Osteocyte (in vitro differentiated cells): ENCODE data around the gene RFNG. TPM values are rescaled to one million over a fixed set of nuclear protein-coding genes. Genes with fewer than 3 reads are reported as not detected.

ENCODE experiments used
- DNase-seq: peaks from one replicate; pipeline ENCODE4 v3.0.0; 2021; ENCODE audit warnings: mixed read lengths; ENCODE audit not compliant: unreplicated experiment; ENCODE audit errors: extremely low spot score
- H3K27ac Mint-ChIP-seq: one replicate; pipeline ENCODE4 v1.8.0; 2021; ENCODE audit warnings: mild to moderate bottlenecking, mixed read lengths; ENCODE audit not compliant: unreplicated experiment
- H3K27me3 Mint-ChIP-seq: one replicate; pipeline ENCODE4 v1.8.0; 2021; ENCODE audit warnings: mixed read lengths; ENCODE audit not compliant: unreplicated experiment
- H3K36me3 Mint-ChIP-seq: one replicate; pipeline ENCODE4 v1.8.0; 2021; ENCODE audit warnings: mixed read lengths; ENCODE audit not compliant: unreplicated experiment
- H3K4me1 Mint-ChIP-seq: one replicate; pipeline ENCODE4 v1.8.0; 2021; ENCODE audit warnings: mixed read lengths; ENCODE audit not compliant: unreplicated experiment
- H3K4me3 Mint-ChIP-seq: one replicate; pipeline ENCODE4 v1.8.0; 2021; ENCODE audit warnings: mild to moderate bottlenecking, moderate library complexity, mixed read lengths; ENCODE audit not compliant: unreplicated experiment
- H3K9me3 Mint-ChIP-seq: one replicate; pipeline ENCODE4 v1.8.0; 2021; ENCODE audit warnings: mixed read lengths; ENCODE audit not compliant: unreplicated experiment
- total RNA-seq: library from RNA; stranded (reverse); gene quantifications from 2 replicates; pipeline ENCODE4 v1.2.1, GENCODE V29; 2021
- TF ChIP-seq, protein P1 (sequence below): fragments of 200-600 bp; sonication (generic); IDR thresholded peaks from 2 replicates; pipeline ENCODE4 v1.5.0; 2021; ENCODE audit warnings: antibody characterized with exemption, mild to moderate bottlenecking, moderate library complexity

Gene RFNG
- total RNA-seq, 1 donor from 2014 or later: 41.0 TPM

DNA sequence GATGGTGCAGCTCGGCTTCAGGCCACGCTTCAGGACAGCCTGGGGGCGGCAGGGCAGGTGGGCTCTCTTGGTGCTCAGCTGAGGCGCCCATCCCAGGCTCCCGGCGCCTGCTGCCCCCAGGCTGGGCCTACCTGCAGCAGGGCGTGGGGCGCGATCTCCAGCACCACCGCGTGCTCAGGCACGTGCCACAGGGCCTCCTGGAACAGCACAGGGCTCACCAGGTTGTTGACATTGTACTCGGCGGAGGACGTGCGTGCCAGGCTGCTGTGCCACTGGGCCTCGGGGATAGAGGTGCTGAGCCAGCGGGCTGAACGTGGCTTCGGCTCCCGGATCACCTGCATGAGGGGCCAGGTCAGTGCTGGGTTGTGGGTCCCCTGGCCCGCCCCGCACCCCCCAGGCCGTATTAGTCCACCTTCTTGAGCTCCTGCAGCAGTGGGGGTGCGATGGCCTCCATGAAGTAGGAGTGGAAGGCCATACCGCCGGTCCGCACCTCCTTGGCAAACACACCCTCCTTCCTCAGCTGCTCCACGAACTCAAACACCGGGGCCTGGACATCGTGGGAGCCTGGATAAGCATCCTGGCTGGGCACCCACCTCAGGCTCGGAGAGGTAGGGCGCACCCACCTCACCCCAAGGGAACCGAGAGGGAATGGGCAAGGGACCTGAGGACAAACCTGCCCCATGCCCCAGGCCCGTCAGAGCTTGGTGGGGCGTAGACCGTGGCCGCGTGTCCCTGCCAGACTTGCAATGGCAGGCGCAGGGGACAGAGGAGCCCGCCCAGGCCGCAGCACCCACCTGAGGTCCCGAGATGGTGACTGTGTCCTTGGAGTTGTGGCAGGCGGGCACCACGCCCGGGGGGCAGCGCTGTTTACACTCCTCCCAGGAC is 37.5 kb upstream of the RFNG start:
- Mint-ChIP-seq H3K4me3 (no peak overlapping the region), H3K9me3 (no peaks in the 10 kb centered on the region), H3K4me1 (no peaks in the 10 kb centered on the region), H3K27ac (no peak overlapping the region), H3K27me3 (no peaks in the 10 kb centered on the region), H3K36me3 (peaks cover 12% of the 10 kb centered on the region)
- no peak for DNase-seq
- TF ChIP-seq, protein P1, sequence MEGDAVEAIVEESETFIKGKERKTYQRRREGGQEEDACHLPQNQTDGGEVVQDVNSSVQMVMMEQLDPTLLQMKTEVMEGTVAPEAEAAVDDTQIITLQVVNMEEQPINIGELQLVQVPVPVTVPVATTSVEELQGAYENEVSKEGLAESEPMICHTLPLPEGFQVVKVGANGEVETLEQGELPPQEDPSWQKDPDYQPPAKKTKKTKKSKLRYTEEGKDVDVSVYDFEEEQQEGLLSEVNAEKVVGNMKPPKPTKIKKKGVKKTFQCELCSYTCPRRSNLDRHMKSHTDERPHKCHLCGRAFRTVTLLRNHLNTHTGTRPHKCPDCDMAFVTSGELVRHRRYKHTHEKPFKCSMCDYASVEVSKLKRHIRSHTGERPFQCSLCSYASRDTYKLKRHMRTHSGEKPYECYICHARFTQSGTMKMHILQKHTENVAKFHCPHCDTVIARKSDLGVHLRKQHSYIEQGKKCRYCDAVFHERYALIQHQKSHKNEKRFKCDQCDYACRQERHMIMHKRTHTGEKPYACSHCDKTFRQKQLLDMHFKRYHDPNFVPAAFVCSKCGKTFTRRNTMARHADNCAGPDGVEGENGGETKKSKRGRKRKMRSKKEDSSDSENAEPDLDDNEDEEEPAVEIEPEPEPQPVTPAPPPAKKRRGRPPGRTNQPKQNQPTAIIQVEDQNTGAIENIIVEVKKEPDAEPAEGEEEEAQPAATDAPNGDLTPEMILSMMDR: no peak

DNA sequence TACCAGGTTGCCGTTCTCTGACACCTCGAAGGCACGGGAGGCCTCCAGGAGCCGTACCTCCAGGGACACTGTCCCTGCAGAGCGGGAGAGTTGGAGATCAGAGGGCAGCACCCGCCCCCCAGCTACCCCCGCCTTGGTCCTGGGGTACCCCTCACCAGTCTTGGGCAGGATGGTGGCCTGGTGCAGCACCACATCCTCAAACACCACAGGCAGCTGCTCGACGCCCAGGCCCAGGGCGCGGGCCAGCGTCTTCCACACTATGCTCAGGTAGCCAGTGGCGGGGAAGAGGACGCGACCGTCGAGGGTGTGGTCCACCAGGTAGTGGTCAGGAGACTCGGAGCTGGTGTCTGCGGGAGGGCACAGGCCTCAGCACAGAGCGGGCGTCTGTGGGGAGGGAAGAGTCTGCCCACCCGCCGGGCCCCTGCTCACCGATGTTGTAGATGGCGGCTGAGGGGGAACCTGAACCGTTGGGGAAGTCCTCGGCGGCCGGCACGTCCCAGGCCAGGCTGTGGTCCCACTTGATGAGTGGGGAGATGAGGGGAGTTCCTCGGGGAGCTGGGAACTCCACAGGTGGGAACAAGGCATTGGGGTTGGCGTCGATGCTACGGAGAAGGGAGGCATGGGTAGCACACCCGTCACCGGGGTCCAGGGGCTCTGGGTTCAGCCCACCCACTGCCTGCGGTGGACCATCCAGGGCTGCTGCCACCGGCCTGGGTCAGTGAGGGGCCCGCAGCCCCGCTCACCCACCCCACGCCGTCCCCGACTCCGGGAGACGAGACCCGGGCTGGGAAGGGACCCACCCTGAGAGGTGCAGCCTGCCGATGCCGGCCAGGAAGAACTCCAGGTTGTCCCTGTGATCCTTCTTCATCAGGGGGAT is 36.6 kb upstream of the RFNG start:
- H3K36me3 Mint-ChIP-seq: peaks cover 11% of the 10 kb centered on the region
- no peaks in the 10 kb centered on the region for H3K4me1 Mint-ChIP-seq
- H3K27me3 Mint-ChIP-seq: no peaks in the 10 kb centered on the region
- TF ChIP-seq, protein P1: no peak
- DNase-seq: no peak
- H3K27ac Mint-ChIP-seq: no peak overlapping the region
- H3K9me3 Mint-ChIP-seq: no peaks in the 10 kb centered on the region
- H3K4me3 Mint-ChIP-seq: no peak overlapping the region

DNA sequence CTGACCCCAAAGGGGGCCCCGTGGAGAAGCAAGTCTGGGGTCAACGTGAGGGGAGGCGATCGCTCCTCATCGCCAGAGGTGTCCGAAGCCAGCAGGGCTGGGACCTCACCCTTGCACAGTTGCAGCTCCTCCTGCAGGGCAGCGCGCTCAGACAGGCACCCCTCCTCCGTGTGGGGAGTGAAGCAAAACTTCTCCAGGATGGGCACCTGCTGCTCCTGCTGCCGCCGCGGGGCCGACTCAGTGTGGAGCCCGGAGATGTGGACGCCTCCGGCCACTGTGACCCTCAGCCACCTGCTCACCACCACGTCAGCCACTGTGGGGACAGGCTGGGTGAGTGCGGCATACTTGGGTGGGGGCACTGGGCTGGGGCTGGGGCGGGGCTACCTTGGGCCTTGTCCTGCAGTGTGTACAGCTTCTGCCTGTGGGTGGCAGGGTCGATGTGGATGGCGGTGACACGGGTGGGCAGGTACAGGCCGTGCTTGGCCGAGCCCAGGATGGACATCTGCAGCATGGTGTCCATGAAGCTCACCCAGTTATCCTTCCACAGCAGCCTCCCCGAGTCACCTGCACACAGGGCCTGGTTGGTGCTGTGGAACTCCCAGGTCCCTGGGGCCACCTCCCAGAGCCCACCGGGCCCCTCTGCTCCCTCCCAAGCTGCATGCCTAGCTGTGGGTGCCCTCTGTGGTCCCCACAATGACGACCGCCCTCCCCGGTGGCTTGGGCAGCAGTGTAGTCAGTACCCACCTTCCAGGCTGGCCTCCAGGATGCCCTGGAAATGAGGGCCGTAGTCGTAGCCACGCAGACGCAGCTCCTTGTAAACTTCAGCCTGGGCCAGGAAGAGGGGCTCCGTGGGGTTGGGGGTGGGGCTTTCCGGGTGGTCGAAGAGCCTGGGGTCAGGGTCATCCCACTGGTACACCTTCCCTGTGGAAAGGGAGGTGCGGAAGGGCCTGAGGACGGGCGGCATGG is 35.6 kb upstream of the RFNG start:
- DNase-seq: no peak
- no peak overlapping the region for H3K27ac Mint-ChIP-seq
- no peaks in the 10 kb centered on the region for H3K4me1 Mint-ChIP-seq
- no peaks in the 10 kb centered on the region for H3K27me3 Mint-ChIP-seq
- H3K9me3 Mint-ChIP-seq: no peaks in the 10 kb centered on the region
- TF ChIP-seq, protein P1: no peak
- H3K4me3 Mint-ChIP-seq: no peak overlapping the region
- peaks cover 13% of the 10 kb centered on the region for H3K36me3 Mint-ChIP-seq

DNA sequence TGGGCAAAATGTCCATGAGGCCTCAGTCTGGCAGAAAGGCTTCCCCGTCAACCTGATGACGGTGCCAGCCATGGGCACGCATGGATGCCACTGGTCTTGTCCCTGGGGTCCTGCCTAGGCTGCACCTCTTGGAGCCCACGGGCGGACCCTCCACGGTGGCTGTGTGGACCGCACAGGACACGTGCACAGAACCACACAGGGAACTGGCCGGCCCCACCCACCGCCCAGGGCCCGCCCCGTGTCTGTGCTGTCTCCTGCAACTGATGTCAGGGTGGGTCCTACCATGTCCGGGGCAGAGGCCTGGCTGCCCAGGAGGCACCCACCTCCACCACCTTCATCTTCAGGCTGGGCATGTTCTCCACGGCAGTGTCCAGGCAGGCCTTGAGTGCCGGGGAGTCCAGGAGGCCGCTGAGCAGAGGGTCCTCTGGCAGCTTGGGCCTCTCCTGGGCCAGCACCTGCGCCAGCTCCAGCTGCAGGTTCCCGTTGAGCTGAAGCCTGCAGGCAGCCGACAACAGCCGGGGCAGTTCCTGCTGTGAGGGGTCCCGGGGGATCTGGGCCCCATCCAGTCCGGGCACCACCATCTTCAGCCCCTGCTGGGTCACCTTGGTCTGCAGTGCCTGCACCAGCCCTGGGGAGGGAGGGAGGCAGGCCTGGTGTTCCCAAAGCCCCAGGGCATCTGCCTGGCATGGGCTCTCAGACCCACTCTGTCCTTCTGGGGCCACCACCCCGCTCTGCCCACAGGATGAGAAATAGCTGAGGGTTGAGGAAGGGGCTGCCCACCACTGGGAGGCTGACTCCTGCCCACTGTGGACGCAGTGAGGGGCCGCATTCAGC is 34.5 kb upstream of the RFNG start:
- H3K4me1 Mint-ChIP-seq: no peaks in the 10 kb centered on the region
- TF ChIP-seq, protein P1: no peak
- DNase-seq: no peak
- H3K27ac Mint-ChIP-seq: no peak overlapping the region
- H3K36me3 Mint-ChIP-seq: peaks cover 14% of the 10 kb centered on the region
- H3K9me3 Mint-ChIP-seq: no peaks in the 10 kb centered on the region
- no peak overlapping the region for H3K4me3 Mint-ChIP-seq
- no peaks in the 10 kb centered on the region for H3K27me3 Mint-ChIP-seq
